Measurements from ENCODE around the gene SON. TPM values are rescaled to one million over a fixed set of nuclear protein-coding genes. Genes with fewer than 3 reads are reported as not detected.

SON gene
- total and polyA plus RNA-seq, 2 of the 4 experiments (the other 2 are of a cell fraction) = 81.6 to 146 TPM

DNA sequence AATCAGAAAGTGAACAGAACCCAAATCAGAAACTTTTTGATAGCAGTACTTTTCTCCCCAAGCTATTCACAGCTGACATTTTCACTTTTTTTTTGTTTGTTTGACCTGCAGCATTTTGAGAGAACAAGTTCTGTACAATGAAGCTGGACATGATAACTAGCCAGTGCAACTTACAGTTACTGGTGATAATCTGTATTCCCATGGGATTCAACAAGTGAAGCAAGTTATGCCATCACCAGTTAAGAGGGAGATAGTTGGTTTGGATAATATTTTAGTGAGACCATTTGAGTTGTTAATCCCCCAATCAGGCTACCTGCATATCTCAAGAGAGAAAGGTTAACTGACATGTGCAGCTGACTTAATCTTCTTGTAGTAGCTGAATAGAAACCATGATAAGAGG is 18.1 kb downstream of the SON start:
- Histone ChIP-seq H4K5ac (ENCODE audit: low read depth, low read length) (no peak overlapping the region), H3K4me2 (ENCODE audit: low read depth, low read length) (no peak overlapping the region), H2BK120ac (ENCODE audit: low read depth, low read length) (no peak overlapping the region), H2AK9ac (replicated peaks; ENCODE audit: low read depth, low read length, poor library complexity) (no peak overlapping the region), H3K9ac (ENCODE audit: low read depth, low read length) (no peak overlapping the region), H3K4me3 (ENCODE audit: insufficient read depth, low read depth, low read length) (no peak overlapping the region), H3K56ac (ENCODE audit: extremely low read depth, insufficient read depth, low read length) (no peak overlapping the region), H3K9me1 (ENCODE audit: insufficient read depth, low read length) (0 out of 2 replicates have a peak, but pooled peaks cover 4% of the 10 kb centered on the region), H3K79me1 (ENCODE audit: low read depth in 1 of 2, low read length in 2 of 2) (peaks cover 18 to 58% of the 10 kb centered on the region in 2 experiments), H3K4ac (ENCODE audit: low read depth, low read length) (no peak overlapping the region), H2AFZ (replicated peaks; ENCODE audit: low read length, poor library complexity) (no peak overlapping the region), H3K18ac (ENCODE audit: low read depth, low read length) (no peak overlapping the region), H3K23ac (ENCODE audit: low read depth, low read length) (no peak overlapping the region), H2BK5ac (ENCODE audit: low read depth, low read length, poor library complexity, severe bottlenecking) (no peak overlapping the region), H3K14ac (replicated peaks; ENCODE audit: low read depth, low read length) (no peak overlapping the region), H2BK20ac (ENCODE audit: low read depth, low read length) (no peak overlapping the region), H3K4me1 (ENCODE audit: control insufficient read depth, insufficient read depth, low read length) (peaks cover 2% of the 10 kb centered on the region; the same call in 1 of the 2 replicates), H4K8ac (ENCODE audit: low read depth in 2 of 2, low read length in 2 of 2) (no peak overlapping the region), H3K27ac (ENCODE audit: insufficient read depth, low read length) (no peak overlapping the region), H3K9me3 (ENCODE audit: control insufficient read depth, insufficient read depth, low read length) (no peaks in the 10 kb centered on the region), H2AK5ac (ENCODE audit: low read depth, low read length) (no peak overlapping the region), H2BK15ac (ENCODE audit: low read depth, low read length) (no peak overlapping the region), H4K91ac (ENCODE audit: insufficient read depth, low read depth, low read length) (no peak overlapping the region), H4K20me1 (ENCODE audit: insufficient read depth, low read length) (peaks cover 67% of the 10 kb centered on the region), H3K36me3 (ENCODE audit: control insufficient read depth, insufficient read depth, low read length) (peaks cover 40% of the 10 kb centered on the region), H3K27me3 (ENCODE audit: control insufficient read depth, insufficient read depth, low read length) (no peaks in the 10 kb centered on the region)
- ChIA-PET POLR2A (ENCODE audit: unreplicated experiment) (no interaction called here), CTCF (no interaction called here)
- no TSS peak for BruUV-seq (replicated peaks)
- DNase-seq = no peak
- ATAC-seq (ENCODE audit: low read depth) = no peak
- in situ Hi-C loops (cut with MboI; ENCODE audit: low sequenced_read_pairs) (no loop called here), intact Hi-C loops (cut with micrococcal nuclease) (no loop called here), dilution Hi-C loops (cut with HindIII; ENCODE audit: low sequenced_read_pairs, unreplicated experiment) (no loop called here)
- TF ChIP-seq MAZ (IDR thresholded peaks at IDR 0.05; ENCODE audit: borderline replicate concordance, low read depth, low read length) = no peak
- TF ChIP-seq, protein P1, sequence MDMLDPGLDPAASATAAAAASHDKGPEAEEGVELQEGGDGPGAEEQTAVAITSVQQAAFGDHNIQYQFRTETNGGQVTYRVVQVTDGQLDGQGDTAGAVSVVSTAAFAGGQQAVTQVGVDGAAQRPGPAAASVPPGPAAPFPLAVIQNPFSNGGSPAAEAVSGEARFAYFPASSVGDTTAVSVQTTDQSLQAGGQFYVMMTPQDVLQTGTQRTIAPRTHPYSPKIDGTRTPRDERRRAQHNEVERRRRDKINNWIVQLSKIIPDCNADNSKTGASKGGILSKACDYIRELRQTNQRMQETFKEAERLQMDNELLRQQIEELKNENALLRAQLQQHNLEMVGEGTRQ (IDR thresholded peaks at IDR 0.05; ENCODE audit: low read depth, low read length) = no peak
- TF ChIP-seq RFX5 (IDR thresholded peaks at IDR 0.05; ENCODE audit: low read depth, low read length) = no peak
- no peak for TF ChIP-seq RCOR1 (IDR thresholded peaks at IDR 0.05; ENCODE audit: insufficient replicate concordance, low read length)
- no peak for TF ChIP-seq BHLHE40 (IDR thresholded peaks at IDR 0.05; ENCODE audit: low read depth, low read length)
- no peak for TF ChIP-seq FOS (IDR thresholded peaks at IDR 0.05; ENCODE audit: low read depth, low read length)
- TF ChIP-seq NFE2L2 (IDR thresholded peaks at IDR 0.05; ENCODE audit: low read depth, low read length) = no peak
- TF ChIP-seq SMC3 (IDR thresholded peaks at IDR 0.05; ENCODE audit: low read depth, low read length) = no peak
- TF ChIP-seq RAD21 (IDR thresholded peaks at IDR 0.05; ENCODE audit: low read length) = no peak

All from IMR-90 (cell line).